A549 (cell line): ENCODE results near the gene GMDS. TPM values are rescaled to one million over a fixed set of nuclear protein-coding genes. Genes with fewer than 3 reads are reported as not detected.

ENCODE experiments used
- ATAC-seq, 2 experiments: fragments of 200-7000 bp in 1 of 2; fragments of >200 bp in 1 of 2; cut with Nextera tagmentation in 1 of 2; cut with Tn5 transposase in 1 of 2; 3 replicates each; pipeline versions ENCODE4 v1.8.0 to v1.9.1; 2018 to 2020; ENCODE audit warnings: mild to moderate bottlenecking in 1 of 2, moderate library complexity in 1 of 2
- CTCF ChIA-PET: fragments of 300-600 bp; sonication (Branson Sonifier 250); formaldehyde crosslinking; extraction: SDS; loops from one replicate; lab custom pipeline; 2021; ENCODE audit warnings: antibody characterized with exemption, inconsistent platforms; lab: Yijun Ruan, JAX
- POLR2A ChIA-PET: fragments of 350-600 bp; formaldehyde crosslinking; extraction: SDS; loops from one replicate; lab custom pipeline; 2021; ENCODE audit warnings: antibody characterized with exemption, inconsistent platforms; lab: Yijun Ruan, JAX
- DNase-seq, 2 experiments: peaks; one replicate each; pipeline versions ENCODE4 v3.0.0 to v3.0.0-alpha.2; 2011 to 2016; ENCODE audit warnings: low read depth in 1 of 2, low spot score in 1 of 2
- FAIRE-seq: peaks from 2 replicates; lab custom pipeline; 2011; peaks lifted over from hg19 to GRCh38; lab: Jason Lieb, UNC
- H3K27ac ChIP-seq, 2 experiments: fragments of >200 bp; sonication (Bioruptor Twin); formaldehyde crosslinking; 3 replicates each; pipeline ENCODE4 v1.5.1; 2016 to 2017
- H3K4me1 ChIP-seq: fragments of >200 bp; sonication (Bioruptor Twin); formaldehyde crosslinking; 3 replicates; pipeline ENCODE4 v1.6.1; 2016
- H3K4me2 ChIP-seq: fragments of >200 bp; sonication (Bioruptor Twin); formaldehyde crosslinking; 3 replicates; pipeline ENCODE4 v1.6.1; 2016
- H3K4me3 ChIP-seq: fragments of >200 bp; sonication (Bioruptor Twin); formaldehyde crosslinking; 3 replicates; pipeline ENCODE4 v1.5.1; 2016
- H3K9me3 ChIP-seq: fragments of >200 bp; sonication (Bioruptor Twin); formaldehyde crosslinking; 3 replicates; pipeline ENCODE4 v1.6.1; 2016
- CEBPB ChIP-seq, 2 experiments: fragments of >200 bp in 1 of 2; sonication (Bioruptor Twin) in 1 of 2; formaldehyde crosslinking in 1 of 2; IDR thresholded peaks; 2 replicates each; pipeline ENCODE4 v1.6.1; 2012 to 2016
- CHD4 ChIP-seq: fragments of 200-600 bp; sonication (generic); IDR thresholded peaks from 2 replicates; pipeline ENCODE4 v1.6.1; 2016; ENCODE audit warnings: antibody characterized with exemption, mild to moderate bottlenecking, borderline replicate concordance
- FOSB ChIP-seq: fragments of 250-450 bp; sonication (Bioruptor Pico); IDR thresholded peaks from 2 replicates; pipeline ENCODE4 v1.5.0; 2020; ENCODE audit warnings: mild to moderate bottlenecking, moderate library complexity
- FOSL2 ChIP-seq, 2 experiments: fragments of 450-650 bp in 1 of 2; fragments of >200 bp in 1 of 2; sonication (Bioruptor Twin) in 1 of 2; formaldehyde crosslinking; IDR thresholded peaks; 2 replicates each; pipeline versions ENCODE4 v1.5.0 to v1.6.1; 2016 to 2020; ENCODE audit warnings: mild to moderate bottlenecking in 1 of 2, moderate library complexity in 1 of 2
- HOXA7 ChIP-seq: fragments of 250-450 bp; sonication (Bioruptor Pico); IDR thresholded peaks from 2 replicates; pipeline ENCODE4 v1.5.0; 2020; ENCODE audit warnings: mild to moderate bottlenecking, moderate library complexity
- JUN ChIP-seq, 2 experiments: fragments of >200 bp; sonication (Bioruptor Twin); formaldehyde crosslinking; IDR thresholded peaks; 2 replicates in 1 of 2; 3 replicates in 1 of 2; pipeline ENCODE4 v1.6.1; 2016 to 2017
- KDM1A ChIP-seq: fragments of 200-600 bp; sonication (generic); IDR thresholded peaks from 2 replicates; pipeline ENCODE4 v1.6.1; 2016; ENCODE audit warnings: low read depth, mild to moderate bottlenecking
- MAFK ChIP-seq: fragments of 450-650 bp; IDR thresholded peaks from 2 replicates; pipeline ENCODE4 v1.6.1; 2014; ENCODE audit not compliant: partially characterized antibody
- MYC ChIP-seq: IDR thresholded peaks from 2 replicates; pipeline ENCODE4 v1.6.1; 2012; ENCODE audit warnings: mild to moderate bottlenecking, inconsistent platforms, low read length, improper control_type of control experiment, borderline replicate concordance
- NFE2L2 ChIP-seq: fragments of 150-350 bp; conservative IDR thresholded peaks from 2 replicates; pipeline ENCODE4 v1.6.1; 2014; ENCODE audit warnings: low read length
- NPAS2 ChIP-seq: fragments of 250-450 bp; sonication (Bioruptor Pico); IDR thresholded peaks from 2 replicates; pipeline ENCODE4 v1.8.0; 2022; ENCODE audit warnings: mild to moderate bottlenecking, moderate library complexity, borderline replicate concordance
- TP53 ChIP-seq: fragments of 250-450 bp; sonication (Bioruptor Pico); IDR thresholded peaks from 2 replicates; pipeline ENCODE4 v1.5.0; 2021; ENCODE audit warnings: mild to moderate bottlenecking, moderate library complexity
- ZC3H11A ChIP-seq: fragments of 450-650 bp; IDR thresholded peaks from 2 replicates; pipeline ENCODE4 v1.6.1; 2014; ENCODE audit warnings: antibody characterized with exemption, mild to moderate bottlenecking
- WGBS: methylation state at CpG from one replicate; pipeline ENCODE4 v1.1.6; 2017; ENCODE audit errors: missing lambda C conversion rate; 5-methylcytosine and 5-hydroxymethylcytosine counted together
- polyA plus RNA-seq, 4 experiments: library from polyadenylated mRNA; depleted of rRNA in 3 of 4; stranded (reverse); fragments of >200 nt; fragmentation: RNase III in 1 of 4; extraction: RNeasy Plus Mini Kit Qiagen cat#74134 plus additional on column Dnase treatment in 1 of 4; gene quantifications; 2 replicates in 3 of 4; 3 replicates in 1 of 4; pipeline ENCODE4 v1.2.3, GENCODE V29; 2011 to 2017
- TF ChIP-seq, protein P1 (sequence below): IDR thresholded peaks from 2 replicates; pipeline ENCODE4 v1.6.1; 2012
- TF ChIP-seq, protein P2 (sequence below): fragments of >200 bp; sonication (Bioruptor Twin); formaldehyde crosslinking; IDR thresholded peaks from 3 replicates; pipeline ENCODE4 v1.5.1; 2016
- TF ChIP-seq, protein P3 (sequence below): fragments of 250-450 bp; sonication (Bioruptor Pico); IDR thresholded peaks from 2 replicates; pipeline ENCODE4 v1.5.0; 2021; ENCODE audit warnings: mild to moderate bottlenecking, moderate library complexity, borderline replicate concordance
- TF ChIP-seq, protein P4 (sequence below): fragments of 450-650 bp; IDR thresholded peaks from 2 replicates; pipeline ENCODE4 v1.6.1; 2014; ENCODE audit warnings: antibody characterized with exemption
- TF ChIP-seq, protein P5 (sequence below): fragments of 250-450 bp; sonication (Bioruptor Pico); IDR thresholded peaks from 2 replicates; pipeline ENCODE4 v1.5.0; 2020; ENCODE audit warnings: low read depth, mild to moderate bottlenecking, moderate library complexity
- TF ChIP-seq, protein P6 (sequence below): fragments of 150-350 bp; IDR thresholded peaks from 2 replicates; pipeline ENCODE4 v1.6.1; 2014; ENCODE audit warnings: low read depth, mild to moderate bottlenecking, low read length
- TF ChIP-seq, protein P7 (sequence below): IDR thresholded peaks from 2 replicates; pipeline ENCODE4 v1.6.1; 2012
- TF ChIP-seq, protein P8 (sequence below): IDR thresholded peaks from 2 replicates; pipeline ENCODE4 v1.6.1; 2012; ENCODE audit warnings: low read depth, borderline replicate concordance

GMDS gene
- polyA plus RNA-seq, 2 of the 4 experiments (the other 2 are of a cell fraction), result 9.9 to 12.4 TPM

DNA sequence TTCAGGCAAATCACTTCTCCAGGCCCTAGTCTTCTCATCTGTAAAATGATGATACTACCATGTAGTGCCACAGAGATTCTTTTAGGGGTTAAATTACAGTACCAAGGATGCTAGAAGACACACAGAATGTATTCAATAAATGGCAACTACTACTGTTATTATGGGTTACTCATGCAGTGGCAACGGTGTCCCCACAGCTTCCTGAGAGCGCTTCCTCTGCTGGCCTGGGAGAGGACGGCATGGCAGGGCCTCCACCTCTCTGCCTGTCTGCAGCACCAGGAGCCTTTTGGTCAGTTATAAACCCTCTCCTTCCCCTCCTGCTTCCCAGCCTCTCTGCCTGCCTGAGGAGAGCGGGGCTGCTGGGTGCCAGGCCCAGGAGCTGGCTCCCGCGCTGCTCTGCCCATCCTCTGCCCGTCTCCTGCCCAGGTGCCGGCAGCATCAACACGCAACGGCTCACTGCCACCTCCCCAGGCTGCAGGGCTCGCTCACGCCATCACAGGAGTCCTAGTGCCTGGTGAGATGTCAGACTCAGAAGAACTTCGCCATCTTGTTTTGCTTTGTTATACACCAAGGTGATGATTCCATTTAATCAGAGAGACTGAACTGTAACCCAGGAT lies 465.0 kb downstream of the GMDS start:
- no peak for DNase-seq
- no peak overlapping the region for H3K4me3 ChIP-seq
- ChIA-PET POLR2A (no interaction called here), CTCF (no interaction called here)
- no peaks in the 10 kb centered on the region for H3K4me1 ChIP-seq
- no peak overlapping the region for H3K4me2 ChIP-seq
- H3K9me3 ChIP-seq, result no peaks in the 10 kb centered on the region
- TF ChIP-seq, protein P1, sequence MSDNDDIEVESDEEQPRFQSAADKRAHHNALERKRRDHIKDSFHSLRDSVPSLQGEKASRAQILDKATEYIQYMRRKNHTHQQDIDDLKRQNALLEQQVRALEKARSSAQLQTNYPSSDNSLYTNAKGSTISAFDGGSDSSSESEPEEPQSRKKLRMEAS, result no peak
- TF ChIP-seq HOXA7 (CRISPR knock-in tag), result no peak
- TF ChIP-seq MAFK, result no peak
- no peak for TF ChIP-seq CEBPB (IDR thresholded peaks at IDR 0.05)
- no peak for TF ChIP-seq NFE2L2
- no peak for TF ChIP-seq CHD4
- TF ChIP-seq, protein P2, sequence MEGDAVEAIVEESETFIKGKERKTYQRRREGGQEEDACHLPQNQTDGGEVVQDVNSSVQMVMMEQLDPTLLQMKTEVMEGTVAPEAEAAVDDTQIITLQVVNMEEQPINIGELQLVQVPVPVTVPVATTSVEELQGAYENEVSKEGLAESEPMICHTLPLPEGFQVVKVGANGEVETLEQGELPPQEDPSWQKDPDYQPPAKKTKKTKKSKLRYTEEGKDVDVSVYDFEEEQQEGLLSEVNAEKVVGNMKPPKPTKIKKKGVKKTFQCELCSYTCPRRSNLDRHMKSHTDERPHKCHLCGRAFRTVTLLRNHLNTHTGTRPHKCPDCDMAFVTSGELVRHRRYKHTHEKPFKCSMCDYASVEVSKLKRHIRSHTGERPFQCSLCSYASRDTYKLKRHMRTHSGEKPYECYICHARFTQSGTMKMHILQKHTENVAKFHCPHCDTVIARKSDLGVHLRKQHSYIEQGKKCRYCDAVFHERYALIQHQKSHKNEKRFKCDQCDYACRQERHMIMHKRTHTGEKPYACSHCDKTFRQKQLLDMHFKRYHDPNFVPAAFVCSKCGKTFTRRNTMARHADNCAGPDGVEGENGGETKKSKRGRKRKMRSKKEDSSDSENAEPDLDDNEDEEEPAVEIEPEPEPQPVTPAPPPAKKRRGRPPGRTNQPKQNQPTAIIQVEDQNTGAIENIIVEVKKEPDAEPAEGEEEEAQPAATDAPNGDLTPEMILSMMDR, result no peak
- TF ChIP-seq, protein P3, sequence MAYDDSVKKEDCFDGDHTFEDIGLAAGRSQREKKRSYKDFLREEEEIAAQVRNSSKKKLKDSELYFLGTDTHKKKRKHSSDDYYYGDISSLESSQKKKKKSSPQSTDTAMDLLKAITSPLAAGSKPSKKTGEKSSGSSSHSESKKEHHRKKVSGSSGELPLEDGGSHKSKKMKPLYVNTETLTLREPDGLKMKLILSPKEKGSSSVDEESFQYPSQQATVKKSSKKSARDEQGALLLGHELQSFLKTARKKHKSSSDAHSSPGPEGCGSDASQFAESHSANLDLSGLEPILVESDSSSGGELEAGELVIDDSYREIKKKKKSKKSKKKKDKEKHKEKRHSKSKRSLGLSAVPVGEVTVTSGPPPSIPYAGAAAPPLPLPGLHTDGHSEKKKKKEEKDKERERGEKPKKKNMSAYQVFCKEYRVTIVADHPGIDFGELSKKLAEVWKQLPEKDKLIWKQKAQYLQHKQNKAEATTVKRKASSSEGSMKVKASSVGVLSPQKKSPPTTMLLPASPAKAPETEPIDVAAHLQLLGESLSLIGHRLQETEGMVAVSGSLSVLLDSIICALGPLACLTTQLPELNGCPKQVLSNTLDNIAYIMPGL (CRISPR knock-in tag), result no peak
- FAIRE-seq, result no peak
- ATAC-seq, result no peak
- 96% methylated on average over 12 of the region's 13 CpGs for WGBS
- H3K27ac ChIP-seq, result no peak overlapping the region

DNA sequence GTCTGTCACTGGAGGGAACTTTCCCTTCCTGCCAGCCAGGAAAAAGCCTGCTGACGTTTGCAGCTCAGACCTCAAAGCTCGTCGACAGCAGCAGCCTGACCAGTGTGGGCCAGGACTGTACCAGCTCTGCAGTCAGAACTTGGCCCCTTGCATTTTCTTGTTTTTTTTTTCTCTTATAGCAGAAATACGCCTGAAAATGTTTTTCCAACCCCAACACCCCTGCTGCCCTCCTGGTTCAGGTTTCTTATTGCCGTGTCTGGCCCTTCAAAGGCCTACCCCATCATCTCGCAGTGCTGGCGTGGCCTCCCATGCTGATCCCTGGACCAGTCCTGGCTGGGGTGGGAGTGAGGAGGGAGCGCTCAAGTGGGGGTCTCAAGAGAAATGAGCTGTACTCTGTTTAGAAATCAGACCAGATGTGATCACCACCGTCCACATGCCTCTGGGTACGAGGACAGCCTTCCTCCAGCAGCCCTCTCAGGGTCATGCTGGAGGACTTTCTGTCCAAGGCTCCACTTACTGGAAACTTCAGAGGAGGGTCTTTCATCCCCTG lies 466.6 kb downstream of the GMDS start:
- Histone ChIP-seq H3K4me3 (no peak overlapping the region), H3K4me1 (no peaks in the 10 kb centered on the region), H3K9me3 (no peaks in the 10 kb centered on the region), H3K27ac (no peak overlapping the region), H3K4me2 (no peak overlapping the region)
- POLR2A ChIA-PET, result no interaction called here
- WGBS, result 78% methylated on average over 8 of the region's 10 CpGs
- TF ChIP-seq, protein P4, sequence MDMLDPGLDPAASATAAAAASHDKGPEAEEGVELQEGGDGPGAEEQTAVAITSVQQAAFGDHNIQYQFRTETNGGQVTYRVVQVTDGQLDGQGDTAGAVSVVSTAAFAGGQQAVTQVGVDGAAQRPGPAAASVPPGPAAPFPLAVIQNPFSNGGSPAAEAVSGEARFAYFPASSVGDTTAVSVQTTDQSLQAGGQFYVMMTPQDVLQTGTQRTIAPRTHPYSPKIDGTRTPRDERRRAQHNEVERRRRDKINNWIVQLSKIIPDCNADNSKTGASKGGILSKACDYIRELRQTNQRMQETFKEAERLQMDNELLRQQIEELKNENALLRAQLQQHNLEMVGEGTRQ, result no peak
- no peak for TF ChIP-seq TP53 (CRISPR knock-in tag)
- TF ChIP-seq MYC, result no peak
- no peak for TF ChIP-seq FOSB (CRISPR knock-in tag)
- TF ChIP-seq, protein P5, sequence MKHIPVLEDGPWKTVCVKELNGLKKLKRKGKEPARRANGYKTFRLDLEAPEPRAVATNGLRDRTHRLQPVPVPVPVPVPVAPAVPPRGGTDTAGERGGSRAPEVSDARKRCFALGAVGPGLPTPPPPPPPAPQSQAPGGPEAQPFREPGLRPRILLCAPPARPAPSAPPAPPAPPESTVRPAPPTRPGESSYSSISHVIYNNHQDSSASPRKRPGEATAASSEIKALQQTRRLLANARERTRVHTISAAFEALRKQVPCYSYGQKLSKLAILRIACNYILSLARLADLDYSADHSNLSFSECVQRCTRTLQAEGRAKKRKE (CRISPR knock-in tag), result no peak
- TF ChIP-seq NPAS2 (CRISPR knock-in tag), result no peak
- TF ChIP-seq, protein P6, sequence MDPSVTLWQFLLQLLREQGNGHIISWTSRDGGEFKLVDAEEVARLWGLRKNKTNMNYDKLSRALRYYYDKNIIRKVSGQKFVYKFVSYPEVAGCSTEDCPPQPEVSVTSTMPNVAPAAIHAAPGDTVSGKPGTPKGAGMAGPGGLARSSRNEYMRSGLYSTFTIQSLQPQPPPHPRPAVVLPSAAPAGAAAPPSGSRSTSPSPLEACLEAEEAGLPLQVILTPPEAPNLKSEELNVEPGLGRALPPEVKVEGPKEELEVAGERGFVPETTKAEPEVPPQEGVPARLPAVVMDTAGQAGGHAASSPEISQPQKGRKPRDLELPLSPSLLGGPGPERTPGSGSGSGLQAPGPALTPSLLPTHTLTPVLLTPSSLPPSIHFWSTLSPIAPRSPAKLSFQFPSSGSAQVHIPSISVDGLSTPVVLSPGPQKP, result no peak
- no peak for TF ChIP-seq JUN (IDR thresholded peaks at IDR 0.05)
- TF ChIP-seq, protein P7, sequence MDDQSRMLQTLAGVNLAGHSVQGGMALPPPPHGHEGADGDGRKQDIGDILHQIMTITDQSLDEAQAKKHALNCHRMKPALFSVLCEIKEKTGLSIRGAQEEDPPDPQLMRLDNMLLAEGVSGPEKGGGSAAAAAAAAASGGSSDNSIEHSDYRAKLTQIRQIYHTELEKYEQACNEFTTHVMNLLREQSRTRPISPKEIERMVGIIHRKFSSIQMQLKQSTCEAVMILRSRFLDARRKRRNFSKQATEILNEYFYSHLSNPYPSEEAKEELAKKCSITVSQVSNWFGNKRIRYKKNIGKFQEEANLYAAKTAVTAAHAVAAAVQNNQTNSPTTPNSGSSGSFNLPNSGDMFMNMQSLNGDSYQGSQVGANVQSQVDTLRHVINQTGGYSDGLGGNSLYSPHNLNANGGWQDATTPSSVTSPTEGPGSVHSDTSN, result no peak
- TF ChIP-seq, protein P8, sequence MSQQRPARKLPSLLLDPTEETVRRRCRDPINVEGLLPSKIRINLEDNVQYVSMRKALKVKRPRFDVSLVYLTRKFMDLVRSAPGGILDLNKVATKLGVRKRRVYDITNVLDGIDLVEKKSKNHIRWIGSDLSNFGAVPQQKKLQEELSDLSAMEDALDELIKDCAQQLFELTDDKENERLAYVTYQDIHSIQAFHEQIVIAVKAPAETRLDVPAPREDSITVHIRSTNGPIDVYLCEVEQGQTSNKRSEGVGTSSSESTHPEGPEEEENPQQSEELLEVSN, result no peak
- TF ChIP-seq CEBPB (IDR thresholded peaks at IDR 0.05), result no peak
- no peak for TF ChIP-seq NFE2L2
- TF ChIP-seq KDM1A, result no peak
- TF ChIP-seq FOSL2 (IDR thresholded peaks at IDR 0.05), result no peak
- no peak for TF ChIP-seq FOSL2 (CRISPR knock-in tag; IDR thresholded peaks at IDR 0.05)
- TF ChIP-seq, protein P3 (CRISPR knock-in tag), result no peak
- TF ChIP-seq ZC3H11A, result no peak
- CTCF ChIA-PET, result no interaction called here
- DNase-seq (no peak), FAIRE-seq (no peak), ATAC-seq (no peak)
